Effector CD4-positive, alpha-beta T cell (primary cell): ENCODE measurements around the gene ULBP2.
"Not testable (repeated sequence)": the region's sequence is repeated elsewhere in the genome, so short reads cannot be mapped to it uniquely, and the experiment has no call there.

Experiments
- DNase-seq: peaks from one replicate; pipeline ENCODE4 v3.0.0-alpha.2; 2020

The ULBP2 gene

DNA sequence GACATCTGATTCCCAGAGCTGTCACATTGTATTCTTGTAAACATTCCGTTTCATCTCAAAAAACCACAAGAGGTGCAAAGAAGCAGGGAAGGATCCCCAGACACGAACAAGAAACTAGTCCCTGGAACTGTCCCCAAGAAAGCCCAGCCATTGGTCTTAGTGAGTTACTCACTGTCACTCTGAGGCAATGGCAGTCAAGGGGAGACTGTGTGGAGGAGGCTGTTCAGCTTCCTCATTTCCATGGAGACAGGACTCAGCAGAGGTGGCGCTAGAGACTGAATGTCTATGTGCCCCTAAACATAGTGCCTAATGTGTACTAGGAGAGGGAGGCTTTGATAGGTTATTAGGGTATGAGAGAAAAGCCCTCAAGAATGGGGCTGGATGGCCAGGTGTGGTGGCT lies 33.0 kb downstream of the ULBP2 start:
- no peak for DNase-seq

DNA sequence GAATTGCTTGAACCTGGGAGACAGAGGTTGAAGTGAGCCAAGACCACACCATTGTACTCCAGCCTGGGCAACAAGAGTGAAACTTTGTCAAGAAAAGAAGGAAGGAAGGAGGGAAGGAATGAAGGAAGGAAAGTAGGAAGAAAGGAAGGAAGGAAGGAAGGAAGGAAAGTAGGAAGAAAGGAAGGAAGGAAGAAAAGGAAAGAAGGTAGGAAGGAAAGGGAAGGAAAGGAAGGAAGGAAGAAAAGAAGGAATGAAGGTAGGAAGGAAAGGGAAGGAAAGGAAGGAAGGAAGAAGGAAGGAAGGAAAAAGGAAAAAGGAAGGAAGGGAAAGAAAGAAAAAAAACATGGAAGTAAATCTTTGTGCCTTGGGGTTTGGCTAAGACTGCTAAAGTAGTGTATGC lies 33.6 kb downstream of the ULBP2 start:
- DNase-seq = no peak

DNA sequence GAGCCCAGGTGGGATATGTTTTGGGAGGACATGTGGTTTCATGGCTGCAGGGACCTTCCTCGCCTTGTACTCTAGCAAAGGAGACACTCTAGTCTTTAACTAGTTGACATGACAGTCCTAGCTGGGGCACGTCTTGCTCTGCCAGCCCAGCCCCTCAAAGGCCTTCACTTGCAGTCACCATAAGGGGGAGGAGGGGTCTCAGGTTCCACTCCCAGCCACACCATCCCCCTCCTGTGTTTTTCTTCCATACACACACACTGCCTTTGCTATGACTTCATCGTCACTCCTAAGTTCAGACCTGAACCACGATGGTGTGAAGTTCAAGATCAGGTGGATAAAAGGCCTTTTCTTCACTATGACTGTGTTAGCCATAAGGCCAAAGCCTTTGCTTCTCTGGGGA lies 35.4 kb downstream of the ULBP2 start:
- no peak for DNase-seq

DNA sequence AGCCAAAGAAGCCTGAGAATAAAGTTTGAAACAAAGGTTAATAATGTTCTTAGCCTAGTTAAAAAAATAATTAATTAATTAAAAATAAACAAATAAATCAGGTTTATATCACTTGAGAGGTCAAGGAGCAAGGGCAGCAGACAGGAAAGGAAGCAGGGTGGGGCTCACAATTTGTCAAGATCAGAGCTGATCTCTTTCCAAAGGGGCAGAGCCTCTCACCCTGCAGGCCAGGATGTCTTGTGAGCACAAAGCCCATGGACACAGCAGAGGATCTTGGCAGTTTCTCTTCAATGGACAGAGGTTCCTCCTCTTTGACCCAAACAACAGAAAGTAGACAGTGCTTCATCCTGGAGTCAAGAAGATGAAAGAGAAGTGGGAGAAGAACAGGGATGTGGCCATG lies 36.8 kb downstream of the ULBP2 start:
- DNase-seq = no peak

DNA sequence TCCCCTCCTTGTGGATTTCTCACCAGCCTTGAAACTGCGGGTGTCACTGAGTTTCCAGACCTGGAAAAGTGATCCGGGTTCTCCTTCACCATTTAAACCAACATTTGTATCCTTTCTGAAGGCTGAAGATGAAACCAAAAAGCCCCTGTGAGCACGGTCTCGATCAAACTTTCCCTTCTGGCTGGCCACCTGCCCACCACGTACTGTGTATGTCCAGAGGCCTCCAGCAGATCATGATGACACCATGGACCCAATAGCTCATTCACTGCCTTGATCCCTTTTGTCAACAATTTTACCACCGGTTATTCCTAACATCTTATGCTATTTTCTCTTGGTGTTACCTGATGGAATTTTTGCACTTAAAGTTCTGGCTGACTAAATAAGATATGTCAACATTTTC lies 37.5 kb downstream of the ULBP2 start:
- DNase-seq = no peak

DNA sequence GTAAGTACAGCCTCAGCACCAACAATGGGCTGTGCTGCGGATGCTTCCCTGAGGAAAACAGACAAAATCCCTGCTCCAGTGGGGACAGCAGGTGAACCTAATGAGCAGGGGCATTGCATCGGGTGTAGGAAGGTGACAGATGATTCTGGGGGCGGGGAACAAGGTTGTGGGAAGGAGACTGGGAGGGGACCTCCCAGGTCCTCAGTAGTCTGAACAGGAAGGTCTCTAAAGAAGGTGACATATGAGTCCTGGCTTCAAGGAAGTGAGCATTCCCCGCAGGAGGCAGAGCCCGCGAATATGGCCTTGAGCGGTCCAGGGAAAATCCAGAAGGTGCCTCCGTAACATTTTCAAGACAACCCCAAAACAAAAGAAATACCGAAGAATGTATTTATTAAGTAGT lies 41.3 kb downstream of the ULBP2 start:
- DNase-seq = no peak

DNA sequence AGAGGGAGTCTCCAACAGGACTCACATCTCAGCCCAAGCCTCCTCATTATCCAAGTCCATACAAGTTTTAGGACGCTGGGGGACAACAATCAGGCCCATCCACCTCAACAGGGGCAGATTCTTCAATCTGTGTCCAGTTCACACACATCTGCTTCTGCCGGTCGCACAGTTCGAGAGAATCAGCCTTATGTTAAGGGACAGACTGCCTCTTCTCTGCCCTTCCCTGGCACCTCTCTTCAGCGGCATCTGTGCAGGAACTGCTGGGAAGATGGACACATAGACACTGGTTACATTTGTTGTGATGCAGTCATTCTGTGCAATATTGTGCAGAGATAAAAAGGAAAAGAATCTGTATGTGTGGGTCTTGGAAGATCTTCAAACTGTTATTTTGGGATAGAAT lies 43.0 kb downstream of the ULBP2 start:
- DNase-seq = no peak

DNA sequence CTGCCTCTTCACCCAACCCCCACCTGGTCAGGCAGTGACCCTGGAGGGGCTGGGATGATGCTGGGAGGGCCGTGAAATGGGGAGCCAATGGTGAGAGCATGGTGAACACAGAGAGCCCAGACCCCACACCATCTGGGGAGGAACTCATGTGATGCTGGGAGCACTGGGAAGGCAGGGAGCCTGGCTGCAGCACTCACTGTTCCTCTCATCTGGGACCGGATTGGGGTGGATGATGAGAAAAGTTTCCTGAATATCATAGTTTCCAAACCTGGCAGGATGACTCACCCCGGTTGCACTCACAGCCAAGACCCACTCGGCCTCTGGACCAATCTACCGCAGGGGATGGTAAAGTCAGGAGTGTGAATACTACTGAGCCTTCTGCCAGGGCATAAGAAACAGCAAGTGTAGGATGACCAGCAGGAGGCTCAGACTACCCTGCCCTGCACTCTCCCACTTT lies 43.7 kb downstream of the ULBP2 start:
- DNase-seq = no peak

DNA sequence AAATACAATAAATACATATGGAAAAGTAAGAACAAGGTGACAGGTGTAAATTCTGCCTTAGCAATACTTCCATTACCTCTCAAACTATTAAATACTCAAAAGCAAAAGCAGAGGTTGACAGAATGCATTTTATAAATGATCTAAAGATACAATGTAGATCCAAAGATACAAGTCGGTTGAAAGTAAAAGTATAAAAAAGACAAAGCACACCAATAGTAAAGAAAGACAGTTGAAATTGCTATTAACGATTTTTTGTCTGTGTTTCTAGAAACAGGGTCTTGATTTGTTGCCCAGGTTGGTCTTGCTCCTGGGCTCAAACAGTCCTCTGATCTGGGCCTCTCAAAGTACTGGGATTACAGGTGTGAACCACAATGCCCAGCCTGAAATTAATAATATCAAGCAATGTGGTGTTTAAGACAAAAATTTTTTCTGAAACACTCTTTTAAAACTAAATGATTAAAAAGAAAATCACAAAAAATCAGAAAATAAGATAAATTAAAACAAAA lies 45.8 kb downstream of the ULBP2 start:
- no peak for DNase-seq

DNA sequence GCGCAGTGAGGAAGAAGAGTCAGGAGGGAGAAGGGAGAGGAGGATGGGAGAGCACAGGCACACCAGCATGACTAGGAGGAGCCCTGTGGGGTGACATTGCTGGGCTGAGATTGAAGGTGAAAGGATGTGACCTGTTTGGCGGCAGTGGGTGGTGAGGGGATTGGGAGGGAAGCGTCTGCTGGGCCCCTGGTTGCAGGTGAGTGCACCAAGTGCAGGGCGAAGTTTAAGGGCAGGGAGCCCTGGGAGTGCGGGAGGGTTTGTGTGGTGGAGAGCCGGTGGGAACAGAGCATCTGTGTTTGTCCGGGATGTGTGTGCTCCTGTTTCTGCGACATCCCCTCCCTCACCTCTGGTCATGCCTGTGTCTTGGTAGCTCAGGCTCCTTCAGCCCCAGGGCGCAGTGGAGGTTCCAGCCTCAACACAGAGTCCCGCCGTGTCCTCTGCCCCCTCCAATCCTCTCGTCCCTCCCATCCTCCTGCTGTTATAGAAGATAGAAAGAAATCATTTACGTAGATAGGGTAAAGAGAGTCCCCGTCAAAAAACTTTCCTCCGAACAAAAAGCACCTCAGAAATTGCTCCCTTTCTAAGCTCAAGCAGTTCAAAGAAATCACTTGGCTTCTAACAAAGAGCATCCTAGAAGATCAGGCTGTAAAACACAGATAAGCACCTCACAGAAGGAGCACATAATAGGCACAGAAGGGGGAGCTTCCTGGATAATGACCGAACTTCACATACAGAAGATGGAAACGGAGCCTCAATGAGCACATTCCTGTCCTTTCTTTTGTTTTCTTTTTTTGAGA lies 46.9 kb downstream of the ULBP2 start:
- no peak for DNase-seq

DNA sequence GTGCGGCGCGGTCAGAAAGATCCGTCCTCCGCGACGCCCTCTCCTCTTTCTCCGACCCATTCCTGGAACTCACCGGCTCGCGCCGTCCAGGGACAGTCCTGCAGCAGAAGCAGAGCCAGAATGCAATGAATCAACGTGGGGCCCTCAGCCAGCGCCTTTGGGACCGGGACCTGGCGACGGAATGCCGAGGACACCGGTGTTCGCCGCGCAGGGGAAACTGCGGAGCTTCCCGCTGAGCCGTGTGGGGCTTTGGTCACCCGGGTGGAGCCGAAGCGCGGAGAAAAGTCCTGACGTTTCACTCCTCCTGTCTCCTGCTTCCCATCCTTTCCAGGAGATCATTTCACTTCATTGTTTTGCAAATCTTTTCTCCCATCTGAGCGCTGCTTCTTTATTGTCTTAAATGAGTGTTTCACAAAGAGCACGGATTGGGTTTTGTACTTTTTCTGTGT lies 48.4 kb downstream of the ULBP2 start:
- DNase-seq = no peak

DNA sequence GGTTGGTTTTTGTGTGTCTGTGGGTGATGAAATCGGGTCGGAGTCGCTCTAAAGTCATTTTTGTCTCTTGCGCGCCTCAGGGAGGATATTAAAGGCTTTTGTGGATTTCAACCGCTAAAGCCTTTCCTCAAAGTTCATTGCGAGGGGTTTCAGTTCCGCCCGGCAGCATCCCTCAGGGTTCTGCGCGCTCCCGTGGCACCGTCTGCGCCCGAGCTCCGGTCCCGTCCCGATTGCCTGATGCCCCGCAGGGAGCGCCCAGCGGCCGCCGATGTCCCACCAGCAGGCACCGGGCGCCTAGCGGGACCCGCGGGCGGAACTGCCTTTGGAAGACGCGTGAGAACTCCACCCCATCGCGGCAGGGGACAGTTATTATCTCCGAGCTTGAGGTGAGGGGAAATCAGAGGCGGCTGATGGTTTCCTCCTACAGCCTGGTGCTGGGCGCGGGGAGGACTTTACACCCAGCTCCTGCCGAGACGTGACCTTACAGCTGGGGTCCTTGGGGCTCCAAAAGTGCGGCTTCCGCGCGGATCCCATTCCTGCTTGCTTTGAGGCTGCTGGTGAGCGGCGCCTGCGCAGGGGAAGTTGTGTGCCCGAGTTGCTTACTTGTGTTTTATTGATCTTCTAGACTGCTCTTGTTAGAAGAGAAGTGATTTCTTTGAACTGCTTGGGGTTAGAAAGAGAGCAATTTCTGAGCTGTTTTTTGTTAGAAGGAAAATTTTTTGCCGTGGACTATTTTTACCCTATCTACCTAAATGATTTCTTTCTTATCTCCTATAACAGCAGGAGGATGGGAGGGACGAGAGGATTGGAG lies 49.1 kb downstream of the ULBP2 start:
- DNase-seq = no peak

DNA sequence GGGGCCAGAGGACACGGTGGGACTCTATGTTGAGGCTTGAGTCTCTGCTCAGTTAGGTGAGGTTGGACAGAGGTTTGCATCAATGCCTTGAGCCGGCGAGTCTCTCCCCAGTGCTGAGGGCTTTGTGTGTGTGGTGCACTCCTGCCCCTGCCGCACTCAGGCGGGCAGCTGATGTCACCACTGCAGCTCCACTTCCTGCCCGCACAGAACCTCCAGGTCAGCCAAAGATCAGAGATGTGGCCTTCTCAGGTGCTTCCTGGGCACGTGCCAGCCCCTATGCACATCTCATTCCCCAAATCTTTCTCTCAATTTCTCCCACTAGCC lies 49.6 kb downstream of the ULBP2 start:
- not testable (repeated sequence) for DNase-seq

DNA sequence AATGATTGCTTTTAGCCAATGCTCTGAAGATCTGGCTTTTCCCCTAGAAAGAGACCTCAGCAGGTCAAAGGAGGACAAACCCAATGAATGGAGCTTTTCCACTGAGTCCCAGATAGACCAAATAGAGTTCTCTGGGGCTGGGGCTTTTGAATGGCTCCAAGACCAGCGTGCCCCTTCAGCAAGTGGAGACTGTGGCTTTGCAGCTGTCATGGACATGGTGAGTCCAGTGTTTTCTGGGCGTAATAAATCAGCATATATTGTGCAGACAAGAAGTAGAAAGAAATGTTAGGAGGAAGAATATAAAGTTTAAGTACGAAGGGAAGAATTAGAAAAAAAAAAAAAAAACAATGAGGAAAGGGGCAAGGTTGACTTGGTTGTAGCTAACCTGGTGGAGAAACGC lies 50.0 kb downstream of the ULBP2 start:
- no peak for DNase-seq

DNA sequence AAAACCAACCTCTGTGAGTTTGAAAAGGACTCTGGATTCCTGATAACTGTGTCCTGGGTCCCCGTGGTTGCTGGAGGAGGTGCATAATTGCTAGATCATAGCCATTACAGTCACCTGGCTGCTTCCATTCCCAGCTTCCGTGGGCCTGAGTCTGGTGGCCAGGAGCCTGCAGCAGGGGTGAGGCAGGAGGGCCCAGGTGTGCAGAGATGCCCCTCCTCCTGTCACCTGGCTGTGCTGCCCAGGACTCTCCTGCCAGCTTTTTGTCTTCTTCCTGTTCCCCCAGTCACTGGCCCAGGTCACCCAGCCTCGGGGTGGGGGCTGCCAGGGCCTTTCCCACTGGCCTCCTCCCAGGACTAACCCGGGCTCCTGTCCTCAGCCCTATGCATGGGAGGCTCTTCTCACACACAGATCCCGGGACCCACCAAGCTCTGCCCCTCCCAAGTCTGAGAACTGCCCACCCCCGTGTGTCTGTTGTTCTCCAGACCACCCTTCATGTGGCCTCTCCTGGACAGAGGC lies 53.5 kb downstream of the ULBP2 start:
- no peak for DNase-seq

DNA sequence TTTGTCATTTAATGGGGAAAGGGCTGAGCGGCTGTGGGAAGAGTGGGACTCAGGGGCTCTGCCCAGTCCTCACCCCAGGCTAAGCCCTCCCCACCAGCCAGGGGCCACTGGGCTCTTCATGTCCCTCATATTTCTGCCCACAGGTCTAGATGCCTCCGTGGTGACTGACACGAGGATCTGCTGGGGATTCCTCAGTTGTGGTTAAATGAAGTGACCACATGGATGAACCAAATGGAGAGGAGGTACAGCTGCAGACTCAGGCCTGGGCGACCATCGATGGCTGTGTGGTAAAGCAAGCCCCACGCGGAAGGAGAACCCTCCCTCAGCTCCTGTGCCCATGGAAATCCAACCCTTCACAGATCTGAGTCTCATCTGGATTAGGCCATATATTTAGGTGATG lies 54.2 kb downstream of the ULBP2 start:
- no peak for DNase-seq
